ENCODE measurements around the gene ENTREP3. TPM values are rescaled to one million over a fixed set of nuclear protein-coding genes. Genes with fewer than 3 reads are reported as not detected.
A peak's percentile ranks its signal among the peaks of the same experiment; 100 is the strongest.

The ENTREP3 gene
- total RNA-seq, 1 donor from 2014 or later = 6.9 TPM

DNA sequence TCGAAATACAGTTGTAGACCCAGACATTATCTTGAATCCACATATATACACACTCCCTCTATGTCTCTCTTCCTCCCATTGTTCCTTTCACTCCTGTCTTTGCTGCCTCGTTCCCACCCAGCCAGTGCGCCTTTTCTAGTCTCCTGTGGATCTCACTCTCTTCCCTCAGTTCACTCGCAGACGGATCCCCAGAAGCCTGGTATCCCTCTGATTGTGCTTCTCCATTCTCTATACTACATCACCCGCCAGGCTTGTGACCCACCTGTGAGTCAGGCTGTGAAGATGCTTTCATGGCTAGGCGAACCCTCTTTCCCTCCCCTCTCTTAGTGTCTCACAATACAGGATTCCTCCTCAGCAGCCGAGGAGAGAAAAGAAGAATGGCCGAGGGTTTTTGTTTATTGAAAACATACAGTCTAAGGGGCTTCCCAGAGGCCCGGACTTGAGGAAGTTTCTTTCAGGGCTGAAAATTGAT, 23.4 kb upstream of the ENTREP3 start:
- DNase-seq = no peak

DNA sequence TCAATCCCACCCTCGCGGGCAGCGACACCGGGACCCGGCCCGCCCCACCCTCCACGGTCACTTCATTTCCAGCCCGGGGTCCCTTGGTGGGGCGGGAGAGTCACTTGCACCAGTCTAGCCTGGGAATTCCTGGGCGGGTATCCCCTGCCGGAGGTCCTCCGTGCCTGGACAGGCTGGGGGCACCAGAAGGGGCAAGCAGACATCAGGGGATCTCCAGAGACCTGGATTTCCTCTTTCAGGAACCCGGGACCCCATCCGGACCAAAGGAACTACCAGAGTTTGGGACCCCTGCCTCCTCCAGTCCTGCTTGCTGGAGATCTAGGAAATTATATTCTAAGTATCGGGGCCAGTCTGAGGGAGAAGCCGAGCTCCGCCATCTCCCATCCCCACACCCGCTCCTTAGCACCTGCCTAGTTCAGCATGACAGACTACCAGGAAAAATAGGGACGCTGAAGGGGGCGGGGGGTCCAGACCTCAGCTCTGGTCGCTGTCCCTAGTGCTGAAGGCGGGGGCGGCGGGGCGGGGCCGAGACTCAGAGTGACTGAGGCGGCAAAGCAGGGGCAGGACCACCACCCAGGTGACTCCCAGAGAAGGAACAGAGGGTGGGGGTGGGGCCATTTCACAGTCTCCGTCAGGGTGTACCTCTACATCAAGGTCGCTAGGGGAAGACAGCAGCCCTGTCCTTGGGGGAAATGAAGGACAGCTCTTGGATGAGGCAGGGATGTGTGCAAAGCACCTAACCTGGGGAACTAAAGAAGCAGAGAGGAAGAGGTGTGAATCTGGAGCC, 22.8 kb upstream of the ENTREP3 start:
- peak; percentile 76 for DNase-seq

DNA sequence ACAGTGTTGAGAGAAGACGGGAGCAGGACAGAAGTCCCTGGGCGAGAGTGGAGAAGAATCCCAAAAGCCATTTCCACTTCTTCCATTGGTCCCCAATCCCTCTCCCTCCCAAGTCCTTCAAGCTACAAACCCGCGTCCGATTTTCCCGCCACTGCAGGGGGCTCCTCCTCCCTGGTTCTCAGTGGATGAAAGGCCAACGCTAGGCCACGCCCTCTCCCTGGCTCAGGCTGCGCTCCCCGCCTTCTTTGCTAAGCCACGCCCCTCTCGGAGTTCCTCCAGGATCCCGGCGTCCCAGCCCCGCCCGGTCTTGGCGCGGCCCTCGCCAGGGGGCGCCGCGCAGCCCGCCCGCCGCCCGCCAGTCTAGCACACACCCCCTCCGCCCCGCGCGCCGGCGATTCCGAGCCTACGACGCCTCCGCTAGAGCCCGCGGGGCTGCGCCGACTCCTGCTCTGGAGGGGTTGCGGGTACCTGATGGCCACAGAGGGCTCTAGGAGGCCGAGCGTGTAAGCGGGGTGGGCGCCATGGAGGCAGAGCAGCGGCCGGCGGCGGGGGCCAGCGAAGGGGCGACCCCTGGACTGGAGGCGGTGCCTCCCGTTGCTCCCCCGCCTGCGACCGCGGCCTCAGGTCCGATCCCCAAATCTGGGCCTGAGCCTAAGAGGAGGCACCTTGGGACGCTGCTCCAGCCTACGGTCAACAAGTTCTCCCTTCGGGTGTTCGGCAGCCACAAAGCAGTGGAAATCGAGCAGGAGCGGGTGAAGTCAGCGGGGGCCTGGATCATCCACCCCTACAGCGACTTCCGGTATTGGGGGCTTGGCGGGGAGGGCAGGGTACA, 22.0 kb upstream of the ENTREP3 start, which contains the start of gene HCN3:
TSS of gene HCN3 (plus strand) at position 394 of the 832 bp plus-strand sequence. CDS start at position 522, 128 bp downstream.
- DNase-seq = peak; percentile 99

DNA sequence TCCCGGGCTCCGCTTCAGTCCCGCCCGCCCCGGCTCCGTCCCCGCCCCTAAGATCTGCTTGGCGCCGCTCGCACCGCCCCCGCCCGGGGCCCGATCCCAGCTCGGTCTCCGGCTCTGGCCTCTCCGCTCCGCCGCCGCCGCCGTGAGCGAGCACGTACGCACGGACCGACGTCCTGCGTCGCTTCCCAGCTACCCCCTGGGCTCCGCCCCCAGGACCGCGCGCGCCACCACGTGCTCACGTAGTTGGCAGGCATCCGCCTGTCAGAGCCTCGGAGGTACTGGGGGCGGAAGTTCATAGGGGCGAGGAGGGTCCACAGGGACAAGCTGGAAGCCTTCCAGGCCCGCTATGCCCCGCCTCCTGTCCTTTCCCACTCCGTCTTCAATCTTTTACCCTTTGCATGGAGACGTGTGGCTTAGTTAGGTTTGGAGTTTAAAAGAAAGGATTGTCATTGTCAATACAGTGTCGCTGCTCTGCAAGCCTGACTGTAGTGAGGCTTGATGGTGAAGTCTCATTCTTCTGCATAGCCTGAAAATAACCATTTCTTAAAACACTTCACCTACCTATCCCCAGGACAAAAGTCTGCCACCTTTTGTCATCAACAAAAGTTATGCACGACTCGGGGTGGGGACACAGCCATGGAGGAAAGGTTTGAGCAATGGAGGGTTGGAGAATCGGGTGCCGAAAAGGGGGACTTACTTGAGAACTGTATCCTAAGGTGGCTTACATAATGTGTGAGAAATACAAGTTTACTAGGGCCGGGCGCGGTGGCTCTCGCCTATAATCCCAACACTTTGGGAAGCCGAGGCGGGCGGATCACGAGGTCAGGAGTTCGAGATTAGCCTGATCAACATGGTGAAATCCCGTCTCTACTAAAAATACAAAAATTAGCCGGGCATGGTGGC, 18.3 kb upstream of the ENTREP3 start, which contains the start of gene CLK2:
TSS of gene CLK2 (minus strand) at position 162 of the 903 bp plus-strand sequence. CDS start 2,527 bp downstream, outside the sequence.
- DNase-seq = peak; percentile 98

DNA sequence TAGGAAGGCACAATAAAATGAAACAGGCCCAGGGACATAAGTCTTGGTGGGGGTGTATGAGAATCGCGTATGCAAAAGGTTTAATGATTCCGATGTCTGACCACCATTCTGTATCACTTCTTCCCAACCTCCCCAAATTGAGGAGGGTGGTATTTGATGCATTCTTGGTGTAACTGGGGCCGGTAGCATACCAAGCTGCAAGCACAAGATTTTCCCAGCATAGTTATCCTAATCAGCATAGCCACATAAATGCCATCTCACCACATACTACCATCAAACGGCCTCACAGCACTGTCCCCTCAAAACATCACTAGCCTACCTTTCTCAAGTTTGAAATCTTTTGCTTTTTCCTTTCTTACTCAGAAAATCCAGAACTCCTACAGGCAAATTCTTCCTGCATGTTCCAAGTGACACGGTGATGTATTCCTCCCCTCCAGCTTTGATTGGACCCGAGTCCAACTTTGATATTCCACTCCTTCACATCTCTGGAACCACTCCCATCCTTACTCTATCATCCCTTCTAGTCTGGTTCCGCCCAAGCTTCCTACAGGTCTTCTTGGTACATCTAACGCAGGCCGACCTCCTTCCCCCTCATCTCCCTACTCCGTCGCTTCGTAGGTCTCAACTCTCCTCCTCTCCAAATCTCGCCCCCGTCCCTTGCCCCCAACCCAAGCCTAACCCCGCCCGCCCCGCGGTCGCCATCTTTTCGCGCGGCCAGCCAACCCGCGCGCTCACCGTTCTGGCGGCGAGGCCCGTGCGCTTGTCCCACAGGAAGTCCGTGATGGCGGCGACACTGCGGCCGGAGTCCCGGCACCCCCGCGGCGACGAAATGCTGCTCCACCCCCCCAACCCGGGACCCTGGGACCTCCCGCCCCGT, 17.4 kb upstream of the ENTREP3 start:
- DNase-seq = peak; percentile 63

DNA sequence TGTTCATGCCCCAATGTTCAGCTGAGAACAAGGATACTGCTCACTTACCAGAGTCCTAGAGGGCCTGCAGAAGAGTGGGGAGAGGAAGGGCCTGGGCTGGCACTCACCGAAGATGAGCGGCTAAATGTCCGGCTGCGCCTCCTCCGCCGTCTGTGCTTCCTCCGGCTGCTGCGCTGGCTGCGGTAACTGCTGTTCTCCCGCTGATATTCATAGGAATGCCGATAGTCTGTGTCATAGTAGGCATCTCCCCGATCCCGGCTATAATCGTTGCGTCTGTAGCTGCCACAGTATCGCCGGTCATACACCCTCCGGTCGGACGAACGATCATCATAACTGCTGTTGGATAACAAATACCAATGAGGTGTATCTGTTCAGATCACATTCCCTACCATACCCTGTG, 14.1 kb upstream of the ENTREP3 start:
- no peak for DNase-seq

DNA sequence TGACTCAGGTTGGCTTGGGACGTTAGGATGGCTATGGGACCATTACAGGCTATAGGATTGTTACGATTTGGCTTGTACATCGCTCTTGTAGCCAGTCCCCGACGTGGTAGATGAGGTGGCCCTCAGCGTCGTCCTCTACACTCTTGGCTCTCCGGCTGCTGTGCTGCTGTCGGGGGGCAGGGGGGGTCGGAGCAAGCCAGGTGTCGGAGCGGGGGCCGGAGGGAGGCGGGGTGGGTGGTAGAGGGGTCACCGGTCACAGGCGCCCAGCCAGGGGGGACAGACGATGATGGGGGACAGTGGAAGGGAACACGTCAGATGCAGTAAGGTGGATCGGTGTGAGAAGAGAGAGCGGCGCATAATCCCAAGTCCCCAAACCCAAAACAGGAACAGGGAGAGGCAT, 13.3 kb upstream of the ENTREP3 start:
- DNase-seq = no peak

DNA sequence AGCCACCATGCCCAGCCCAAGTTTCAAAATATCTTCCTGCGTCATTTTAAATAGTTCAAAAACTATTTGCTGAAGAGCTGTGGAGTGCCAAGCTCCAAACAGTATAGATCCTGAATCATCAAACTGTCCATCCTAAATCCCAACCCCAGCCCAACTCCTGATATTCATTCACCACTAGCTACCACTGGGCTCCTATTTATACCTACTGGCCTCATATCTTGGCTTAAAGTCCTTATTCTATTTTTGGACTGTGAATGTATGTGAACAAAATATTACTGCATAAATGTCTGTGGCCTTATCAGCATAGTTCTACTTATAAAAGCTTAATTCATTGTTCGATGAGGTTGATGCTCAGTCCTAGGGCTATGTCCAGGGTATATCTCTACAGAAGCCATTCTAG, 12.1 kb upstream of the ENTREP3 start:
- no peak for DNase-seq

DNA sequence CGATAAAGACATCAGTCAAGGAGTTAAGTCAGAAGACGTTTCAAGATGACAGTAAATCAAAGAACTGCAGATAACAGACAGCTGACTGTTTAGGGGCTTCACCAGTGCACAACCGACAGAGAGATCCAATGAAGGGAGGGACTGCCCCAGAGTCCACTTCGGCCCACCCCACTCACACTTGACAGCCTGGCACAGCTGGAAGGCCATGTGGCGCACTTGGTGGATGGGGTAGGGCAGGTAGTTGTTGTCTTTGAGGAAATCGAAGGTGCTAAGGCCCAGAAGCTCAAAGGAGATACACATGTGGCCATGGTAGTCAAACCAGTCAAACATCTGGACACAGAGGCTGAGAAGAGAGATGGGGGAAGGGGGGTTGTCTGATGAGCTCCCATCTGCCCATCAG, 11.3 kb upstream of the ENTREP3 start:
- DNase-seq = no peak

DNA sequence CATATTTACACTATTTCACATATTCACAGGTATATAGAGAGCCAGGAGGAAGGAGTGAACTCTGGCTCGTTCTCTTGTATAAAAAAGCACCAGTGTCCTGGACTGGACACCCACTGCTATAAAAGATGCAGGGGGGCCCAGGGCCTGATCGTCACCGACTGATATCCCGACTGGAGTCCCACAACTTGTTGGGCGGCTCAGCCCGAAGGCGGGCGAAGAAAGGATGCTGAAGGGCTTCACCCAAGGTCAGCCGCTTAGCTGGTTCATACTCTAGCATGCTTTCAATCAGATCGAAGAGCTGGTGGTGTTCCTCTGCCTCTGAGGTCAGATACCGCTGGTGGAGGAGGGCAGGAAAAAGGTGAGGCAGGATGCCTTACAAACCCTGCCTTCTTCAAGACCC, 7.8 kb upstream of the ENTREP3 start:
- no peak for DNase-seq

DNA sequence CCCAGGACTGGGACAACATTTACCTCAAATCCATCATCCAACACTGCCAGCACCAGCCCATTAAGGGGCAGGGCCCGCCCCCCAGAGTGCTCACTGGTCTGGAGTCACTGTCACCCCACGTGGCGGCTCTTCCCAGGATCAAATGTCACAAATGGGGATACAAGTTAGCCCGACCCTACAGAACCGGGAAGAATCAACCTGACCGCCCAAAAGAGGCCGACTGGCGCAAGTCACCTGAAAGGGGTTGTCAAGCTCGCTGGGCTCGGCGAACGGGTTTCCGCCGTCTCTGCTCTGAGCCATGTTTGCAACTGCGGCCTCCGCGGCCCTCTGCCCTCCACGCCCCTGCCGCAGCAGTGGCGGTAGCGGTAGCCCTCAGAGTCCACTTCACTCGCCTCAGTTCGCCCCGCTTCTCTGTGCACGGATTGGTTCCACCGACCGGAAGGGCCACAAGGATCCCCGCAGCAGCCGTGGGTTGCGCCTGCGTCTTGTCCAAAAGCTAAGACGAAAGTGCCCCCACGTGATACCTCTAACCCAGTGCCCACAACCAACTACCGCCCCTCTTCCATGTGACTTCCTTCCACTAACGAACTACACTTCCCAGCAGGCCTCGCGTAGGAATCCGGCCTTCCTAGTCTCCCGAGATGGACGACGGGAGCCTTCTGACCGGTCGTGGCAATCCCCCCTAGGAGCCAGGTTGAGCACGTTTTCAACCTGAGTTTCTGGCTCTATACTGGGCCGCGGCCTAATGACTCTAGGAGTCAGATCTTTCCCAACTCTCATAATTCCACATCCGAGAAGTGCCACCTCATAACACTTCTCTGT, 6.8 kb upstream of the ENTREP3 start, which contains the start of gene SCAMP3:
TSS of gene SCAMP3 (minus strand) at position 509 of the 822 bp plus-strand sequence. CDS start at position 300, 209 bp downstream.
- DNase-seq = peak; percentile 99

DNA sequence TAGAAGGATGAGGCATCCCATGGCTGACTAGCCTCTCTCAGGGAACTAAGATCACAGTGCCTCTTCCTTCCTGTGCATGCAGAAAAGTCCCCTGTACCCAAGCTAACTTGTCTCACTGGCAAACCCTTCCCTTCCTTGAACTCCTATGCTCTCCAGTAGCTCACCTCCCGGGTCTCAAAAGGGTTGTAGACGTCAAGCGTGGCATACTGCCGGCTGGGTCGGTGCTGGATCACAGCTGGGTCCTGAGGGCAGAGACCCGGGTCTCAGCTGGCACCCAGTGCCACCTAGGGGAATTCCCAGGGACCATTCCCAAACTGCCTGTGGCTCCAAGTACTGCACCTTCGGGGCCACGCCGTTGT, 6.2 kb upstream of the ENTREP3 start:
- no peak for DNase-seq

DNA sequence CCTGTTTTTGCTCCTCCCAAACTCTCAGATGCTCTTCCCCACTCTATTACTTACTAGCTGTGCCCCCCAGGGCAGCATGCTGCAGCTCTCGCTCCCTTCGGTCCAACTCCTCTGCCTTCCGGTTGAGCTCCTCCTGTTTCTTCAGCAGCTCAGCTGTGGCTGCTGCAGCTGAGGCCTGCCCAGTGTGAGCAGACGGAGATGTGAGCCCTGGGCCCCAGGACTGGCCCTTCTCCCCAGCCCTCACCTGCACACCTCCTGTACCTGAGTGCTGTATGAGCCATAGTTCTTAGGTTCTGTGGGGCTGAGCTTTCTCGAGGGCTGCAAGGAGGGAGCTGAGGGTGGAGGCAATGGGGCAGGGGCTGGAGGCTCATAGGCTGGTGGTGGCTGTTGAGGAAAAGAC, 5.0 kb upstream of the ENTREP3 start:
- DNase-seq = no peak

DNA sequence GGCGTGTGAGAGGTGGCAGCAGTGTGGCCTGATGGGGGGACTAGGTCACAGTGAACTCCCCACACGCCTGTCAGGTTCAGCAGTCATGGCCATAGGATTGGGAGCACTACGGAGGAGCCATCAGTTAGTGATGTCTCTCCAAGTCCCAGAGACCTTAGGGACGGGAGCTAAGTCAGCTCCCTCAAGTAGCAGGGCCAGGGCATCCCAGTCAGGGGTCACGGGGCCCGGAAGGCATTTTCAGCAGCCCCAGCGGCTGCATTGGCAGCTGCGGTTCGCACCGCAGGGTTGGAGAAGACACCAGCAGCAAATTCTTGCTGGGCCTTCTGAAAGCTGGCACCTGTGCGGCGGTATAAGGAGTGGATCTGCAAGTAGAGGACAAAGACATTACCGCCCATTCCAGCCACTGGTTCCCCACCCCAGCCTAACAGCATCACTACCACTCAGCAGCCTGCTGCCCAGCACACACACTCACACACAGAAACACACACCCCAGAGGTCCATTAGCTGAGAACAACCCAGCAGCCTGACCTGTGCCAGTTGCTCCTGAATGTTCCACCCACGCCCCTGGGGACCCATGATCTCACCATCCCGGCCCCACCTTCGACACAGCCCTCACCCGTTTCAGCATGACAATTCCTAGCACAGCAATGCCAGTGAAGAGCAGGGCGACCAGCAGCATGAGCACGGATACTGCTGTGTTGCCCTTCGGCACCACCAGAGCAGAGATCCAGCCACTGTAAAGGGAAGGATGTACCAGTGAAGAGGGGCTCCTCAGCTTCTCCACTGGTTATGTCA, 972 bp upstream of the ENTREP3 start:
- DNase-seq = no peak

DNA sequence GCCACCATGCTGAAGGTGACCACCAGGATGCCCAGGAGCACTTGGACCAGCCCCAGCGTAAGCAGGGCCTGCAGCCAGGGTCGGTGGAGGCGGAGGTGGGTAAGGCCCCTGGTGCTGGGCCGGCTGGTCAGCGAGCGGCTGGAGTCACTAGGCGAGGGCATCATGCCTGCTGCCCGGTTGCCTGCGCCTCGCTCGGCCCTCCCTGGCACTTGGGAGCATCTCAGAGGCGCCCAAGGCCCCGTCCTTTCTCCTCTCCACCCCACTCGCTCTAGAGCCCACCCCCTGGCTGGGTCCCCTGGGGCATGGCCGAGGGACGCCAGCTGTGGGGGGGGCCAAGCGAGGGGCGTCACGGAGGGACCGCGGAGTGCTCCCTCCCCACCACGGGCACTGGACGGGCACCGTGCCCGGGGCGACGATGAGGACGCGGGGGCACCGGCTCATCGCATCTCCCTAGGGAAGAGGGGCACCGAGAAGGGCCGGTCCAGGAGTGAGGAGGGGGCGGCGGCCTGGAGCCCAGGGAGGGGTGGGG, 505 bp downstream of the ENTREP3 start:
- DNase-seq = no peak

DNA sequence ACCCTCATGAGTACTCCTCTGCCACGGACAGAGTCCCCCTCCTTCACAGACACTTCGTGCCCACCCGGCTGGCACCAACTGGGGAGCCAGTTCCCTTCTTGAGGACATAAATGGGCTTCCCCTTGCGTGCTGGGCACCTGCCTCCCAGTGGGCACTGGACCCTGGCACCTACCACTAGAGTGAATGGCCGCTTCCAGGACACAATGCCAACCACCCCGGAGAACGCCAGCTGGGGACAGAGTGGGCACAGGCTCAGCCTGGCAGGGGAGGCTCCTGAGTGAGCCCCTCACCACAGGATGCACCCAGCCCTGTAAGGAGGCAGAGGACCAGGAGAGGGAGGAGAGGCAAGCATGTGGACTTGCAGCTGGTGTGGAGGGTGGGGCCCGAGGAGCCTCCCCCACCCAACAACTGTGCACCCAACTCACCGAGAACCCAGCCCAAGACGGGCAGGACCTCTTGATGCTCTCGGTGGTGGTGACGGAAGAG, 1.0 kb downstream of the ENTREP3 start:
- DNase-seq = peak; percentile 30

DNA sequence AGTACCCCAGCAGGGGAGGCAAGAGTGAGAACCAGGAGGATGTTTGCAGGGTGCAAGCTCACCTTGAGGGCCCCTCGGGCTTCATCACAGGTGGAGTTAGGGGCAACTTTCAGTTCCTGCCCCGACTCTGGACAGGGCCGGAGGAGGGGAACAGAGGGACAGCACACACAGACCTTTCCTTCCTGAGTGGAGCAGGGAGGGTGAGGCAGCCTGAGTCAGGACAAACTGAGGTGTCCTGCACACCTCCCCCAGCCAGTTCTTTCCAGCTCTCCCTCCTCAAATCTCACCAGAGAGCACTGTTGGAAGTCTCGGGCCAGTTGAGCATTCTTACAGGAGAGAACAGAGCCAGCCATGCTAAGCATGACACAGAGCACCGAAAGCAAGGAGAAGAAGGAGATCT, 1.5 kb downstream of the ENTREP3 start:
- no peak for DNase-seq

DNA sequence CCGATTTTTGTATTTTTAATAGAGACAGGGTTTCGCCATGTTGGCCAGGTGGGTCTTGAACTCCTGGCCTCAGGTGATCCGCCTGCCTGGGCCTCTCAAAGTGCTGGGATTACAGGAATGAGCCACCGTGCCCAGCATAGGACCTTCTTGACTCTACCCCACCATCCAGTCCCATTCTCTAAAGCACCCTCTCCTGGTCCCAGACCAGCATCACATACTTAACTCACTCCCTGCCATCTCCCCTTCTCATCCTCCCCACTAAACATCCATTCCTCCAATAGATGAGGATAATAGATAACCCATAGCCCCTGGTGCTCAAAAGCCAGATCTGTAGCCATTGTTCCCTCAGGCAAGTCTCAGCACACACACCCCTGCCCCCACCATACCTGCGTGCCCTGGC, 2.1 kb downstream of the ENTREP3 start:
- no peak for DNase-seq

DNA sequence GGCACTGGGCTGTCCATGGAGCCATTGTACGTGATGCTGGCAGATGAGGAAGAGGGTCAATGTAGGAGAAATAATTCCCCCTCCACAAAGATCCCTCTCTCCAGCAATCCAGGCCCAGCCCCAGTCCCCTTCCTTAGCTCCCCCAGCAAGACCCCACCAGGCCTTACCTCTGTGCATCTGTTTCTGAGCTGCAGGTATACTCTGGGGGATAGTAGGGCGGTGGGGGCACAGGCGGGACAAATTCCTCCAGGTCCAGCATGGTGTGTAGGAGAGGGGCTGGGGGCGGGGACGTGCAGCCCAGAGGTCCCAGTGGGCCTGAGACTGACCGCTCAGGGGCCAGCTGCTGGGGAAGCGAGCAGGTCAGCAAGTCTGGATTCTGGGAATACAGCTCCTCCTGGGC, 3.7 kb downstream of the ENTREP3 start:
- DNase-seq = no peak

Data from tongue (tissue), 2 donors.